ENCODE results near the gene HADH.
"Not testable (repeated sequence)": the region's sequence is repeated elsewhere in the genome, so short reads cannot be mapped to it uniquely, and the experiment has no call there.

The HADH gene

DNA sequence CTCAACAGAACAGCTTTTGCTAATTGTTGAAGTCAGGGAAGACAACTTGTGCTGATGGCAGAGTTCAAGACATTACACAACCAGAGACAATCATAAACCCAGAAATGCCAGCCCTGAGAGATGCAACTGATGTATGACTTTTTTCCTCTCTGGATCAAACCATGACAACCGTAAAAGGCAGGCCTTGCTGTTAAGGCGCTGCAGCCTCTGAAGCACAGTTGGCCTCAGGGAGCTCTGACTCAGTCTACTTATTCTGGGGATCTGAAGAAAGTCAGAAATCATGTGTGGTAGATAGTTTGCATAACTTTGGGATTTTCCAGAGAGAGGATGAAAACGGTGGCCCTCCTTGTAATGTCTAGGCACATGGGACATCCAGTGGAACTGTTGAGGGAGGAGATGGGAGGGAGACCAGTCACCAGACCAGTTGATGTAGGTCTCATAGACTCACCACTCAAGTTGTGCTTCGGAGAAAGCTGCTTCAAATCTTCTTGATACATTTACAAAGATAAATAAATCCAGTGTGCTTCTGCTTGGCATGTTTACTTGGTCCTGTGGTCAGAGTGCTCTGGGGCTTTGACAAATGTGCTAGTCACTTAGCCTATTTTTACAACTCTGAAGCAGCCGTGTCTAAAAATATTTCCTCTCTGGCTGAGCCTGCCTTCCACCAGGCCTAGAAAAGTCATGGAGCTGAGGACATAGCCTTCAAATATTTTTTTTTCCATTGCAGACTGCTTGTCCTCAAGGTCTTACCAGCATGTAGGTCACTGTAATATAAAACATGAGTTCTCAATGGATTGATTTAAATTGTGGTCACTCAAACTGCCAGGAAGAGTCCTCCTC is 7.5 kb downstream of the HADH start:
- DNase-seq = no peak

DNA sequence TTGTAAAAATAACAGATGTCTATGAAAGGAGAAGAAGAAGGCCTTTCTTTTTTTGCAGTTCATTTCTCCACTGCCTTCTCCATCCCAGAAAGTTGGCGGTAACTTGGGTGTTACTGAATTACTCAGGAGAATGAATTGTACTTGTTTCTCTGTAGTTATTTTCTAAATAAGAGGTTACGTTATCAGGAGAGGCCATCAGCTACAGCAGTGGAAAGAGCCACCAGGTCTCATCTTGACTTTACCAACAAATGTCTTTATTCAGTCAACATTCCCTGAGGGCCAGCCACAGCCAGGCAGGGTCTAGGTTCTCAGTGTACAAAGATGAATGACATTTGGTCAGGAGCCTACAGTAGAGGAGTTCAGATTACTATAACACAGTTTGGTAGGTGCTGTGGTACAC is 8.1 kb downstream of the HADH start:
- DNase-seq = no peak

DNA sequence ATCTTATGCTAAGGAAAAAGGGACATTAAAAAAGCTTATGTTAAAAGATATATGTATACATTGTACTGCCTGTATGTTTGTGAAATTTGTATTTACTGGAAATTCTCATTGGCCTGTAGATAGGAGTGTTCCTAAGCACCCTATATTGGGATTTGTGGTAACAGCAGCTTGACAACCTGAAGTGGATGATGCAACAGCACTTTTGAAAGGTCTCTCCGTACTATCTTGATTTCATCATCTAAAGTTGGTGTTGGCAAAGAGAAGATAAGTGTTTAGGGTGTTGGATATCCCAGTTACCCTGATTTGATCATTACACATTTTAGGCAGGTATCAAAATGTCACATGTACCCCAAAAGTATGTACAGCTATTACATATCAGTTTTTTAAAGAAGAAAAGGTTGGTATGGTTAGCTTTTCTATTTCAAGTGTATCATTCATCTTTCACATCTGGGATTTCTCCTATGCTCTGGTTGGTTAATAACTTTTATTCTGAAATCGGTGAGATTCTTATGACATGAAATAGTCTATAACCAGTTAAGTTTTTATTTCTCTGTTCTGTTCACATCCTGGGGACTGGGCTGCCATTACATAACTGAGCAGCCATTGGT is 10.3 kb downstream of the HADH start:
- DNase-seq = no peak

DNA sequence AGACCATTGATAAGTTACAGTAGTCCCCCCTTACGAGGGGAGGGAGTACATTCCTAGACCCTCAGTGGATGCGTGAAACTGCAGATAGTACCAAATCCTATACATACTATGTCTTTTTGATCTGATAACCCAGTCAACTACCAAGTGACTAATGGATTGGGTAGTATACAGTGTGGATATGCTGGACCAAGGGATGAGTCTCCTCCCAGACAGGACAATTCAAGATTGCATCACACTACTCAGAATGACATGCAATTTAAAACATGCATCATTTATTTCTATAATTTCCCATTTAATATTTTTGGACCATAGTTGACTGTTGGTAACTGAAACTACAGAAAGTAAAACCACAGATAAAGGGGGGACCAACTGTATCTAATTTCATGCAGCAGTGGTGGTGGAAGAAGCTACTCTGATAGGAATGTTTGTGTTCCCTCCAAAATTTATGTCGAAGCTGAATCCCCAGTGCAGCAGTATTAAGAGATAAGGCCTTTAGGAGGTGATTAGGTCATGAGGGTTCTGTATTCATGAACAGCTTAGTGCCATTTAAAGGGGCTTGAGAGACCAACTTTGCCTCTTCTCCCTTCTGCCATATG is 11.9 kb downstream of the HADH start:
- no peak for DNase-seq

DNA sequence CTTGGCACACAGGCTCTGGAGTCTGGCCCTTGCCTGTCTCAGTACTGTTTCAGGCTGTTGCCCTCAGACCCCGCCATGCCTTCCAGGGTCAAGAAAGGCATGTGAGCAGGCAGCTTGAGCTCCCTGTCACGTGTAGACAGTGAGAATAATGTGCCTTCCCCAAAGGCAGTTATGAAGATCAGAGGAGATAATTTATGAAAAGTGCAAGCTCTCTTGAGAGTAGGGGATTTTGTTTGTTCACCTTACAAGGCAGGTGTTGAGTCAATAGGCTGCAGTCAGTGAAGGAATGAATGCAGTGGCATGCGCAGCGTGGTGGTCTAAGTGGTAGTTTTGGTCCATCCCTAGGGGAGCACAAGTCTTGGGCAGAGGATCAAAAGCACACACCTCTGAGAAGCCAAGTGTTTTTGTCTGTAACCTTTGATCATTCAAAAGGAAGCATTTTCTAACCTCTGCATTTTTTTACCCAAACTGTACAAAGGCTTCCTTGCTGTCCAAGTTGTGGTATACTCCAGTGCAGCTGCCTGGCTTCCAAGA is 14.4 kb downstream of the HADH start:
- no peak for DNase-seq

DNA sequence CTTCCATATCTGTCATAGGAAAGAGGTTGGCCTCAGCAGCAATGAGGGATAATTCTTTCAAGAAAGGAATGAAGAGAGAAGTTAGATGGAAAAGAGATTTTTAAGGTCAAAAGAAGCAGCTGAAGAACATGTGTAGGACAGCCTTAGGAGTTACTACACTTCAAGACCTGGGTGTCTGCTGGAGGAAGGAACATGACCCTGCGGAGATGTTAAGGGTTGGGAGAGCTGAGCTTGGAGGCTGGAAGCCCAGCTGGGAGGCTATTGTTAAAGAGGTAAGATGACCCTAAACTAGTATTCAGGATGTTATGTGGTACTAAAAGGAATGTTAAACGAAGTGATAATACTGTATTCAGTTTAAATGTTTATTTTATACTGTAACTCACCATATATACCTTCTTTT is 15.0 kb downstream of the HADH start:
- DNase-seq = no peak

DNA sequence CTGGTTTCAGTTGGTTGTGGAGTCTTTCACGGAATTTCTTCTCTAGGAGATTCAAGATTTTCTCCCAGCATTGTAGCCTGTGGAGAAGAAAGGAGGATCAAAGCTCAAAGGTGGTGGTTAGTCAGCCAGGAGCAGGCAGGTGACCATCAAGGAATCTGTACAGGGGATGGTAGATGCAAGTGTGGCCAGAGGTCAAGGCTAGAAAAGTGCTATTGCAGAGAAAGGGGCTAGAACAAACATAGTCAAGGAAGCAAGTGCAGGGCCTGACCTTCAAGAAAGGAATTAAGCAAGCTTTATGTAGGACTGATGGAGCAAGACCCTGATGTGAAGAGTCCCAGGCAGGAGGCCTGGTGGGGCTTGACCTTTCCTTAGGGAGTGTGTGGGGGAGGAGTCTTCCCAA is 16.1 kb downstream of the HADH start:
- DNase-seq = no peak

DNA sequence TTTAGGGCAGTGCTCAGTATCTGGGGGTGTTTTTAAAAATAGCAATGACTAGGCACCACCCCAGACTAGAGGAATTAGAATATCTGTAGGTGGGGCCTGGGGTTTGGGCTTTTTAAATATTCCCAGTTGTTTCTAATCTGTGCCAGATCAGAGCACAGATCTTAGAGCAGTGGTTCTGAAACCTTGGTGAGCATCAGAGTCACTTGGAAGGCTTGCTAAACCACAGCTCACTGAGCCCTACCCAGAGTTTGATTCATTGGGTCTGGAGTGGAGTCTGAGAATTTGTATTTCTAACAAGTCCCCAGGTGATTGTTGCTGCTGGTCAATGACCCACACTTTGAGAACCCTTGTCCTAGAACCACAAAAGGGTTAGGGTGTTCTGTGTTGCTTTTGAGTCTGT is 16.7 kb downstream of the HADH start:
- DNase-seq = no peak

DNA sequence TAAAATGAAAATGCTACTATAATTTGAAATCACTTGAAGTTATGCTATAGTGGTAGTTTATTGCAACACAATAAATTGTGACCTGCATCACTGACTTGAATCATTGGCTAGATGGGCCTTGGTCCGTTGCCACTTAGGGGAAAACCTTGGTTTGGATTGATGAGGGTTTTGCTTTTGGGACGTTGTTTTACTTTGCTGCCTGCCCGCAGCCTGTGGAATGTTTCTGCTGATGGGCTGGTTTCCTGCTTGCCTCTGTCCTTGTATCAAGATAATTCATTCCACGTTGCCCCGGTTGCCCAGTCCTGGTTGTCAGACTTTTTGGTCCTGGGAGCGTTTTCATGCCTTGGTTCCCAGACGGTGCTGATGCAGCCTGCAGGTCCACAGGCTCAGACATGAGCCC is 18.3 kb downstream of the HADH start:
- no peak for DNase-seq

DNA sequence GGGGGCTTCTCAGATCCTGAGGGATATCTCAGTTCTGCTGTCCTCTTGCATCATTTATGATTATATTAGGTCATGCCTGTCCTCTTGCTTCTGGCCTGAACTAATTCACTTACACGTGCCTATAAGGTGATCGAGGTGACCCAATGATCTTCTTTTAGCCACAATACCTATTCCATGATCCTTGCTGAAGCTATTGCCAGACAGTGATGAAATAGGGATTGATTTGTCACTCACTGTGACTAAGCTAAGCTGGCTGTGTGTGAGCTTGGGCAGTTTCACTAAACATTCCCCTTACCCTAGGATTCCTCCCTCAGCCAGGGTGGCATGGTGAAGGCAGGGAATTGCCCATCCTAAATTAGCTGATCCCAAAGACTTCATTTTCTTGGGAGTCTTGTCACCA is 19.0 kb downstream of the HADH start:
- no peak for DNase-seq

DNA sequence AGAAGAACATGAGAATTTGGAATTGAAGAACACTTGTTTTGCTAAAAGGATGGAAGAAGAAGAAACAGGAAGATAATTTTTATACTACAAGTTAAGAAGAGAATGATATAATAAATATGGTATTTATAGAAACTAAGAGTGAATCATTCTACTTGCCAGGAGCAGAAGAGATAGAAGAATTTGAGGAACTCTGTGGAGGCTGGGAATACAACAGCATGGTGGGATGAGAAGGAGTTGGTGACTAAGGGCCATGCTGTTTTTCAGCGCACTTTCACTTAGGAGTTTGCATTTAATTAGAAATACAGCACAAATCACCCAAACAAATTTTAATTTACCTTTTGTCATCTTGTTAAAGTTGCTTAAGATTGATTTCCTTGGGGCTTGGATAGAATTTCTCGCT is 20.5 kb downstream of the HADH start:
- DNase-seq = no peak

DNA sequence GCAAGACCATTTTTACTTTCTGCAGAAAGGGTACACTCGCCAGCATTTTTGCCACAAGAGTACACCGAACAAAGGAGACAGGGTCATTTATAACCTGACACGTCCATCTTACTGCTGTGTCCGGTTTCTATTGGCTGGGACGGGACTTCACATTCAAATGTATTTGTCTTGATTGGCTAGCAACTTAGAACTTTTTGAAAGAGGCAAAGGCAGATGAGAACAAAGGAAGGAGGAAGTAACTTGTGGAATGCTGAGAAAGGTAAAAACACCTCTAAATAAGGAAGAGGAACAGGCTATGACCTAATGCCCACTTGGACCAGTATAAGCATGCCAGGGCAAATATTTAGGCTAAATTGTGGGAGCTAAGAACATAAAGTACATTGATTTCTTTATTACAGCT is 22.7 kb downstream of the HADH start:
- DNase-seq = not testable (repeated sequence)

DNA sequence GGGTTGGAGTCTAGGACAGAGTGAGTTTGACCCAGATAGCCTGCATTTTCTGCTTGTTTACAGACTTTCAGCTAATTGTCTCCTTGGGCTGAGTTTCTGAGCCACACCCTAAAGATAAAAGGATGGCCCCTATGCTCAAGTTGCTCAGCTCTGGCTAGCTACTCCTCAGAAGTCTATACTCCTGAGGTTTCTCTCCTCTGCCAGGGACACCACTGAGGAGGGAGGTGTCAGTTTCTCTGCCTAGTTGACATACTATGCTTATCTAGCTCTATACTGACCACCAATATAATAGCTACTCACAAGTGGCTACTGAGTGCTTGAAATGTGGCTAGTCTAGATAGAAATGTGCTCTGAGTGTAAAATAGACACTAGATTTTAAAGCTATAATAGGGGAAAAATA is 23.6 kb downstream of the HADH start:
- no peak for DNase-seq

DNA sequence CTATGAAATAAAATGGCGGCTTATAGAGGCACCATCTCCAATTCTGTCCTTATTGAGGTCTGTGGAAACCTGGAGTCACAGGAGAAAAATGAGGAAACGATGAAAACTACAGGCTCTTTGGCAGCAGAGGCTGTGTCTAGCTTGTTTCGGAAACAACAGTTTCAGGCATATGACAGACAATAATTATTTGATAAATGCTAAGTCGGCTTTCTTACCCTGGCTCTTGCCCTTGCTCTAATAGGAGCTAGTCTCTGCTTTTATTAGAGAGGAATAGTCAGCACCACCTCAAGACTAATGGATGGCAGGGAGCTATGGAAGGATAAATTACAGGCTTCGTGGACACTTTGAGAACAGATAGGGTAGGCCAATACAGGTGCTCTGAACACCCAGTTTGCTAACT is 24.3 kb downstream of the HADH start:
- no peak for DNase-seq

DNA sequence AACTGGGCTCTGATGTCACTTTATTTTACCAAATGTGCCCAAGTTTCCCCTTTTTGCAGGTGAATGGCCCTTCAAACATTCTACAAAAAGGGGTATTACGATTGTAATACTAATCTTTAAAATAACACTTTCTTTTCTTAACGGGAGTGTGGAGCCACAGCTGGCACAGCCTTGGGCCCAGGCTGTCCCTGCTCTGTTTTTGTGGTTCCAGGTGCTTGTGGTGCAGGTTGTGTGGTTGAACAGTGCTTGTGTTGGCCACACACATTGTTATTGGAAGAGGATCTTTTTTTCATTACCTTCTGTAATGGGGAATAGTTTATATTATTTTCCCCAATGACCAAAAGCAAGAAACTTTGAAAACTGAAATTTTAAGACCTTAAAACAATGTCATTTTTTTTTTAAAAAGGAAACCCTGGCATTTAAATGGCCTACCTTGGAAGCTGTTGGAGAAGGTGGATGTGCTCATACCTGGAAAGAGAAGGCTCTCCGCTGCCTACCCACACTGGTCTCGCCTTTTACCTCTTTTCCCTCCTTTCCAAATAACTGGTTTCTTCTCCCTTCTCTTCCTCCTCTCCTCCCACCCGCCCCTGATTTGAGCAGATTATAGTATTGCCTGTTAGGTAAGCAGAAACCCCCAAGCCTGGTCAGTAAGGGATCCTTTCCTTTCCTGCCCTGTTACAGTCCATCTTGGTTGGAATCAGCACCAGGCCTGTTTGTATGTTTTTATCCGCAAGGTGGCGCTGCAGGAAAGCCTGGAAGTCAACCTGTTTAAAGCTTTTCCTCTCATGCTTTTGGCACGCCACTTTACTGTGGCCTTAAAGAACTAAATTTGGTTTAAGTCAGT is 28.6 kb downstream of the HADH start:
- peak; percentile 89 for DNase-seq

DNA sequence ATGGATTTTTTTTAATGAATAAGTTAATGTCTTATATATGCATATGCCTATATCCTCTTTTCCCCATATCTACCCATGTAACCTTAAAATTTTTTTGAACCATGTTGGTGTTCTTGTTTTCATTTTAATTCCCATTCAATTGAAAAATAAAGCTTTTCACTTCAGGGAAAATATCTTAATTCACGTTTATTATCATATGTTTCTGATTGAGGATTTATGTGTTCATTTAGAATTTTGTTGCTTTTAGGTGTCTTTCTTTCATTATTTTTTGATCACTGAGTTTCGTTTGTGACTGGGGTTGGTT is 29.1 kb downstream of the HADH start:
- no peak for DNase-seq

DNA sequence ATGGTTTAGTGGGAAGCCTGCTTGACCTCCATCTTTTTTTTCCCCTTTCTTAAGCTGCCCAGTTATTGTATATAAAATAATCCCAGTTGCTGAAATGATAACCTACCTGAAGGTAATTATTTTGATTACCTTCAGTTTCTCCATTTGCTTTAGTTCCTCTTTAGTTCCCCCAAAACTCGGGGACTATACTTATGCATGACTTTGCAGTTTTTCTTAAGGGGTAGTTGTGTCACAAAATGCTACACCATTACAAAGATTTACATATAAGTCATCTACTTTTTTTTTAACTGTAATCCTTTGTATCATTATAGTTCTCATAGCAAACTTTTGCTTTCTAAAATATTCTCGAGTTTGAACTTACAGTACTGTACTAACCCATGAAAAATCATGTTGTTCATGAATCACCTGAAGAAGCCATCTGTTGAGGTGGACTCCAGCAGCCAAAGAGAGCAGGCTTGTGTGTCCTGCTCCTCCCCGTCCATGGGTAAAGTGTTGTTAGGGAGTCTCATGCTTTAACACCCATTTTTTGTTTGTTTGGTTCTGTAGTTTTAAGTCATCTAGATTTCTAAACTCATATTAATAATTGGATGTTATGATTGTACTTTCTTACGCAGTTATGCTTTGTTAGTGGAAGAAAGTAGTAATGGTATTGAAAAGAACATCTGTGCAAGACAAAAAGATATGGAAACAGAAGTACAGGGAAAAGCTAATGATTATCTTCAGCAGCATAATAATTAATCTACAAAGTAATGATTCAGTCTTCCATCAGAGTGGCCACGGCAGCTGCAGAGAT is 34.6 kb downstream of the HADH start:
- DNase-seq = no peak

DNA sequence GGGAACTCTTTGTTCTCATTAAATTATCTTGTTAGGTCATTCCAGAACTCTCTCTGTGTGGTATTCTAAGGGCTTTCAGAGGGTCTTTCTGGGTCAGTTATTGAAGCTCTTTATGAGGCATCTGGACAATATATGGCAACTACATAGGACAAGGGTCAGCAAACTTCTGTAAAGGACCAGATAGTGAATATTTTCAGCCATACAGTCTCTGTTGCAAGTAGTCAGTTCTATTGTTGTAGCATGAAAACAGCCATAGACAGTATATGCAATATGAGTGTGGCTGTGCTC is 35.1 kb downstream of the HADH start:
- no peak for DNase-seq

DNA sequence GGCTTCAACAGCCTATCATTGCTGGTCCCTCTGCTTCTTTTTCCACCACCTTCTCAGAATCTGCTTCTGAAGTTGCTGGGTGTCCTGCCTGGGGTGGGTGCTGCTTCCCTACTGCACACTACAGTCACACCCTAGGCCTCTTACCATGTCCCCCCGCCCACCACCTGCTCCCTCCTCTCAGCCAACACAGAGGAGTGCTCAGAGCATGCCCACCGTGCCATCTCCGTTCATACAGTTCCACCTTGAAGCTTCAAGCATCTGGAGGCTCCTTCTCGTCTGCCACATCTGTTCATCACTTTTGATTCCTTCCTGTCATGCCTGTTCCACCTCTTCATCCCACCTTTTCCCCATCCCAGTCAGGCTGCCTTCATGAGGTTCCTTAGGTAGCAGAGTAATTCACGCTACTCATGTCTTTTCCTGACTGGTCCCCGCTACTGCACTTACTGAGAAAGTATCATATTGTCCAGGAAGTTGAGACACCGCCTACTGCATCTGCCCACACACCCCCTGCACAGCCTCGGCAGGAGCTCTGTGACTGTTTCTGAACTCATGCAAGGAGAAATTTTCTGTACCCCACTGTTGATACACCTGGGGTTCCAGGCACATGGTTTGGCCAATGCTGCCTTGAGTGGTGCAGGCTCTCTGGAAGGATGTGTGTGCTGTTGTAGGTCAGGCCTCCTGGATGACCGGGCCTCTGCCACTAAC is 39.5 kb downstream of the HADH start:
- peak; percentile 70 for DNase-seq

DNA sequence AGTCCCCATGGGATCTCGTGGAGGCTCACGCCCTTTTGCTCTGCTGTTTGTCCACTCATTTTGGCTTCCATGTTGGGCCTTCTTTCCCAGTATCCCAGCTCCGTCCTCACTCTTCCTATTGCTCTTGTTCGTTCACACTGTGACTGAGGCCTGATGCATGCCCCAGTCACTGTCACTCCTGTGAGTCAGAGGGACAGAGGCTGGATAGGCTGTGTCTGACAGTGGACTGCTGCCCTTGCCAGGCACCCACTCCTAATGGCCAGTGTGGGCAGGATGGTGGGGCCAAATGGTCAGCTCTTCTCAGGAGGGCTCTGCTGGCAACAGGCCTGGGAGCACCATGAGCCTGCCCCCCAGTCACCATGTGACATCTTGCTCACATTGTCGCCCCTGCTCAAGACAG is 40.0 kb downstream of the HADH start:
- no peak for DNase-seq

DNA sequence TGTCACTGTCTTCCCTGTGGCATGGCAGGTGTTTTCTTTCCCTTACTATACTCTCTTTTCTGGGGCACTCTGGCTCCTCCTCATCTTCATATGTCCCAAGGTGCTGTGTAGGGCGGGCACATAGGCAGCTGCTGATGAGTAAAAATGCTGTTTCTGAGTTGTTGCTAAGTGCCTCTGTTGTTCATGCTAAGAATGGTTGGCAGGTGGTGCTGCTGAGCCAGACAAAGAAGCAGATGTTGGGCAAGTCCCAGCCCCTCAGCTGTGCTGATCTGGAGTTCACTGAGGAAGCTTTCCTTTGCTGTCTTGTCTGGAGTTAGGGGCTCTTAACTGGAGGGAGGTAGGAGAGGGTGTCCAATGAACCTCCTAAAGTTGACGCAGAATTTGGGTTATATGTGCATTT is 40.6 kb downstream of the HADH start:
- DNase-seq = peak; percentile 80

DNA sequence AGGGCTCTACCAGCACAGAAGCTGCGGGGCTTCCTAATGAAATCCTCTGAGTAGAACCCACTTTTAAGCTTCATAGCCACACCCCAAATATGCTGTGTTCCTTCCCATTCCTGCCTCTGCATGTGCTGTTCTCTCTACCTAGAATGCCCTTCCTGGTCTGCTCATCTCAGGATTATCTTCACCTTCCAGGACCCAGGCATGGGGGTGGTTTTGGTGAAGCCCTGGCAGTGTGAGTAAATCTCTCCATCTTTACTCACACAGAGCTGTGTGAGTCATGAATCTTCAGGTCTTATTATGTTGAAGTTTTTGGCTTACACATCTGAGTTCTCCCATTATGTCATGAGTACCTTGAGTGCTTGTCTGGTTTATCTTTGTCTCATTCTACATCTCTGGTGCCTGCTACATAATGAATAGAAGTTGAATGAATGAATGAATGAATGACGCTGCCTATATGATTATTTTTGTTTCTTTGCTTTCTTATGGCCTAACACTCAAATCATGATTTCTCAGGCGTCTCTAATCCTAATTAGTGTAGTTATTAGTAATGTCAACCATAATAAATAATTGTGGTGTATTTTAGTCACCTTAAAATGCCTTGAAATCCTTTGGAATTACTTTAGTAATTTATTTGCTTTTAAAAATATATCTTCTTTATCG is 41.9 kb downstream of the HADH start:
- DNase-seq = peak; percentile 55

Measured in CD4-positive, alpha-beta T cell treated with Interleukin-6 for 4 hours (primary cell).